Glomerular endothelial cell (primary cell): ENCODE measurements around the gene NOS1AP. TPM values are rescaled to one million over a fixed set of nuclear protein-coding genes. Genes with fewer than 3 reads are reported as not detected.

Experiments
- DNase-seq: peaks from one replicate; pipeline ENCODE4 v3.0.0-alpha.2; 2011; ENCODE audit warnings: low read depth, low spot score; ENCODE audit errors: extremely low read depth
- total RNA-seq: library from RNA; depleted of rRNA; stranded (reverse); fragments of >200 nt; gene quantifications from 2 replicates; pipeline ENCODE4 v1.2.3, GENCODE V29; 2015

Gene NOS1AP
- total RNA-seq, 1 donor from 2014 or later, result 2.0 TPM

DNA sequence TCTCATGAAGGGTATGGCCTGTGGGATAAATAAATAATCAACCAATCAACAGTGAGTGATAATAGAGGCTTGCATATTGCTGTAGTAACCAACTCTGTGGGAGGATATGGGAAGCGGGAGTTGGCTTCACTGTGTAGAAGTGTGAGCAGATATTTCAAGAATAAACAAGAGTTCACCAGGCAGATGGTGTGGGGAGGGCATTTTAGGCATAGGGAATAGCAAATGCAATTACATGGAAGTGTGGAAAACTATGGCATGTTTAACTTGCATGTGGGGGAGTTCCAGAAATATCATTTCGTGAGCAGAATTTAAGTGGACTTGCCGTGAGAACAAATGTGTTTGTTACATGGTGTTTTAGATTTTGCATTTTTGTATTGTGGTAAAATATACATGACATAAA, 211.9 kb downstream of the NOS1AP start:
- no peak for DNase-seq

DNA sequence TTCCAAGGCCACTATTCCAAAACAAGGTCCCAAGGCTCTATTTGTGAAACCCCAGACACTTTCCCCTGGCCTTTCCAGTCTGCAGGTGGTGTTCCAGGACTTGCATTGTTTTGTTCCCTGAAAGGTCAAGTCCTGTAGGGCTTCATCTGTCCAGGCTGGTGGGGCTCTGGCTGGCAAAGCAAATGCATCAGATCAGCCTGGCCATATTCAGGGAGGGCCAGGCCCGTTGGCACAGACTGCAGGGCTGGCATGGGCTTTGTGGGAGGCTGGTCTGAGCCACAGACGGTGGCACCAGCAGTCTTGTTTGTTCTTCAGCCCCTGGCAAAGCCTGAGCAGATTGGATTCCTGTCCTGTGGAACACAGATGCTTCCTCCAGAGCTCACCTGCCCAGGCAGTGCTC, 214.2 kb downstream of the NOS1AP start:
- DNase-seq, result no peak

DNA sequence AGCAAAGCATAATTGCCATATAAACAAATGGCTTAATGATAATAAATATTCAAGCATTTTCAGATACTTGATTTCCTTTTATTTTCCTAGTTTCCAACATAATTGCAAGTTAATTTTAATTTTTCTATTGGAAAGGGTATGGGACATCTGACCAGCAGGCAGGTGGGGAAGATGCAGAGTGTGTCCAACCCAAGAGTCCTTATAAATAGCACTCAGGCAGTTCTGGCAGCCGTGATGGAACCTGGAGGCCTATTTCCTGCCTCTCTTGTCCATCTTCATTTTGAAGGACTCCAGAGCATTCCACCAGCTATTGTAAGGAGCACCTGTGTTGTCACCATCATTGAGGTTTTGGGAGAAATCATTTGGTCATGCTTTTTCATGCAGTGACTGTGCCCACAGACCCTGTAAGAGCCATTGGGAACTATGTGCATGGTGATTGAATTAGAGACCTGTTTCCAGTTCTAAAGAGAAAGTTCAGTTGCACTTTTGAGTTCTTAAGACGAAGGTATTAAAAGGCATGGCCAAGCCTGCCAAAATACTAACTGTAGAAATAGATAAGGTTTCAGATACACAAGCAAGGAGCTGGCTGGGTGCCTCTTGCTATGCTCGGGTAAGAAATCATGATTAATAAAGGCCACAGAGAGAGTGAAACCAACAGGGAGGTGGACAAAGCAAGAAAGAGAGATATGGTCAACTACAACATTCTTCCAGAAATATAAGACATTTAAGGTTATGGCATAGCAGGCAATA, 214.9 kb downstream of the NOS1AP start:
- DNase-seq, result no peak

DNA sequence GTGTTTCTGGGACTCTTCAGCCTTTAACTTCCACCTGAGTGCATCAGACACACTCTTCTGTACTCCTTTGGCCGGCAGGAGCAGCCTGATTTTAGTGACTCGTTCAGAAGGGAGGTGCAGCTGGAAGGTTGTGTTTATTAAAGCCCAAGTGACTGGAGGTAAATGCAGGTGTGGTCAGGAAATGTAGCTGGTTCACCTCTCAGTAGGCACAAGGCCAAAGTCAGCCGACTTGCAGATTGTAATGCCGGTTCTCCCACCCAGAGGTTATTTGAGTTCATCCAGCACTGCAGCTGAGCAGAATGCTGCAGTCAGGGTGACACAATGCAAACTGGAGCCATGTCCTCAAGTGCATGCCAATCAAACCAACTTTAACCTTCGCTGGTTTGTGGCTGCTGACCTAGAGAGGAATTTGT, 215.7 kb downstream of the NOS1AP start:
- DNase-seq, result no peak

DNA sequence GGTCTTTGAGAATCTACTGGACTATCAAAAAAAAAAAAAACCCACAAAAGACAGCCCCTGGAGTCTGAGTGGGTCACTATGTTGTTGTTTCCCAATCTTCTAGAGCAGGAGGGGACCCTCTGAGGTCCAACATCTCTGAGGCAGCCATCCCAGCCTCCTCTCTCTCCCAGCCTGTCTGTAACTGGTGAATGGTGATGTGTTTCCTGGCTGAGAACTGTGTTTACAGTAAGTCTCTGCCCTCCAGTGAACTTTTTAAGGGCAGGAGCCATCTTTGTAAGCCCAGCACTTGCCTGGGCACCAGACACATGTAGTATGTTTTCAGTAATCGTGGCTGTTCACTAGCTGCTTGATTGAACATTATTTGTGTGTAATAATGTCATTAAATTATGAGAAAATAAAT, 221.5 kb downstream of the NOS1AP start:
- DNase-seq, result no peak

DNA sequence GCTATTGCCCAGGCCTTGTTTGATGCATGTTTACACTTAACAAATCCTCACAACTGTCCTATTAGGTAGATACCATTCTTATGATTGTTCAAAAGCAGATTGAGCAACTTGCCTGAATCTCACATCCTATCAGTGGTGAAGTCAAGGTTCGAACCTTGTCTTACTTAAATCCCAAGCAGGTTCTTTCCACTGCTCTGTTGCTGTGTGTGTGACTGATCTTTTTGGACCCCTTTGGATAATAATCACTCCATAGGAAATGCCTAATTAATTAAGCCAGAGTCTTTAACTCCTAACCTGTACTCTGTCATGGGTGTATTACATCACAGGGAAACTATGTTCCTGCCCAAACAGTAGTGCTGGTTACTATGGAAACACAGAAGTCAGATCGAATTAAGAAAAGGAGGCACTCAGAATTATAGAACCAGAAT, 222.9 kb downstream of the NOS1AP start:
- no peak for DNase-seq

DNA sequence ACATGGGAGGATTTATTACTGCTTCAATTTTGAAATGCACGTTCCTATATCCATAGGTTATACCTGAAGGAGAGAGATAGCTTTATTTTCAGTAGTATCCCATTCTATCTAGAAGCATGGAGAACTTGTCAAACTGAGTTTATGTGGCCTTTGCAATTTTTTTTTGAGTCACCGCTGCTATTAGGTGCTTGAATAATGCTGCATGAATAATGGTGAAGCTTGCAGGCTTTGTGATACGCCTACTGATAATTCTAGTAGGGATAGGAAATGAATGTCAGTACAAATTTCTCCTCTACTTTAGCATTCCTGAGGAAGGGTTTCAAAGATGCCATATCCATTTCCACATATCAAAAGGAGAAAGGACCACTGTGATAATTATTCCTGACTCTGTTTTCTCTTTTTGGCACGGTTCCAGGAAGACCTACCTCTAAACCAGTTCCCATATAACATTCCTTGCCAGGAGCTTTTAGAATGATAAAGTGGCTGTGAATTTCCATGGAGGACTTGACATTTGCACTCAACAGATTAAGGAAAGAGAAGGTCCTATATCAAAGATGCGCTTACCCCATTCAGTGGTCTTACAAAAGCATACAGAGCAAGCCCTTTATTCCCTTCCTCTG, 223.7 kb downstream of the NOS1AP start:
- DNase-seq, result no peak

DNA sequence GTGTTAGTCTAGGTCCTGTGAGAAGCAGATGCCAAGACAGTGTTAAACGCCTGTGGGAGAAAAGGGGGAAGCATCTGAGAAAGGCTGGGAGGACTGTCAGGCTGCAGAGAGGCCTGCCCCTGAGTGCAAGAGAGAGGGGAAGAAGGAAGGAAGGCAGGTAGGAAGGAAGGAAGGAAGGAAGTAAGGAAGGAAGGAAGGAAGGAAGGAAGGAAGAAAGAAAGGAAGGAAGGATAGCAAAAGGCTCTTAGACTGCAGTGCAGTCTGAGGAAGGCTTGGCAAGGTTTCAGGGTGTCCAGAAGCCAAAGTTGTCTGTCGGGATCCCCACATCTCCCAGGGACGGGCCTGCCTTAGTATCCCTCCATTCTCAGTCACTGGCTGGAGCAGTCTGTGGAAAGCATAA, 224.5 kb downstream of the NOS1AP start:
- no peak for DNase-seq

DNA sequence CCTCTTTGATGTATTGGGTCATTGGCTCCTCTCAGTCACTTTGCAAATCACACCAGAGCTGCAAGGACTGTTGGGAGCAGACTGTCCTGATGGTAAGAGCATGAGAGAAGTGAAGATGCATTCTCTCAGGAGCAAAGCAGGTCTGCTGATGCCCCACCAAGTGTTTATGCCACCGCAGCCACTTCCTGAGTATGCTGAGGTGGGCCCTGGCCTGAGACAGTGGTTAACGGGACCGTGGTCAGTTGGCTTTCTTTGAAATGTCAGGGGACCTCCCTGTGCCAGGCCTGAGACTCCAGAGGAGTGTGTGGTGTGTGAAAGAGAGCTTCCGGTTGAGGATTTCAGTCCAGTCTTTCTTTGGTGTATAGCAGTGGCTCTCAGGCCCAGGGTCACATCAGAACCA, 227.7 kb downstream of the NOS1AP start:
- DNase-seq, result no peak

DNA sequence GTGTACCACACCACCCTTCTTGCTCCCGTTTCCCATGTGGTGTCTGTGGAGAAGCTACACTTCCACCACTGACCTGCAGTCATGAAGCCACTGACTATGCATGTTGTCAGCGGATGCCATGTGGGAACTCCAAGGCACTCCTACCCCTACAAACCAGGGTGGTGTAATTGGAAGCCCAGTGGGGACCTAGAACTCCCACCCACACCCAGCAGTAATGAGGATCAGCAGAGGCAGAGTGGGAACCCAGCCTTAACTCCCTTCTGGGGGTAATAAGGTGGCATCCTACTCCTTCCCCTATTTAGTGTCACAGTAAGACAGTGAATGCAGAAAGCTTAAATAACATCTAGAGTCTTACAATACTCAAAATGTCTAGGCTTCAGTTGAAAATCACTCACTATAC, 228.8 kb downstream of the NOS1AP start:
- no peak for DNase-seq

DNA sequence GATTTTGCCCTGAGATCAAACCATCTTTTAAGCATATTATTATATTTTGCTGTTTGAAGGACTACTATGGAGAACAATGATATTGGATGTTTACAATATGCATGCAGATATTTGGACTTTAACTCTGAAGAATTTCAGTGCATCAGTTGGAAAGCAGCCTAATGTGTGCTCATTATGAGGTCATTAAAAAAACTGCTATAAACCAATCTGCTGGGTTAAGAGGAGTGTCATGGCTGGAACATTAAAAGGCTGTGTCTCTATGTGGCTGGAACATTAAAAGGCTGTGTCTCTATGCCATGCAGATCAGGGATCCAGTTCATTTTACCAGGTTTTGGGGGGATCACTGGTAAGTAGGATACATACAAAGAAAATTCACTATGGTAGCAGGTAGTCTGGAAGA, 229.5 kb downstream of the NOS1AP start:
- DNase-seq, result no peak

DNA sequence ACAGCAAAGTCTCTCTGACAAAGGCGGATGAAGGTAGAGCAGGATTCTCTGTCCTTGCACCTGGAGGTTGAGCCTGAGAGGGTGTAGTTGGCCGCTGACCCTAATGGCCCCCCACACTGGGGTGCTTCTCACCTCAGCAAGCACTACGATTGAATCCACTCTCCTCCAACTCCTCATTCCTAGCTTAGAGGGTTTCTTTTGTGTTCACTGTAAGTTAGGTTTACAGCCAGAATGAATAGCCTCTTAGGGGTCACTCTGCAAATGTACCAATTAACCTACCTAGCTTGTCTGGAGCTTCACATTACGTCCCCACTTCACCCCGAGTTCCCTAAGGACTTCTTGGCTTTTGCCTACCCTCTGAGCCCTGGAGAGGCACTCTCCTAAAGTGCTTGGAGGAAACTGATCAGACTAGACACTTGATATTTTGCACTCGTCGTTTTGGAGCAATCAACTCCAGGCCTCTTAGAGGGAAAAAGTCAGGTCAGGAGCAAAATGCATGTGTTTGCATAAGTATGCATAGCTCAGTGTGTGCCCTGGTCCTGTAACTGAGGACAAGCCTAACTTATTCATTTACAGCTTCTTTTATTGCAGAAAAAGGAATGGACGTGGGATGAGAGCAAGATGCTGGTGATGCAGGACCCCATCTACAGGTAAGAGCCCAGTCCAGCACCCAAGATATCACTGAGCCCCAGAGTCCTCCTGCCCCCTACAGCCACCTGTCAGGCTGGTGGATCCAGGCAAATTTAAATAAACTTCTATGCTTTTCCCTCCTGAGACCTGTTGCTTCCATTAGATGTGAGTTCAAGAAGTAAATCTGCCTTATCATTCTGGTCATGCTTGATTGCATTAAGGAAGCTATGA, 230.8 kb downstream of the NOS1AP start:
- no peak for DNase-seq

DNA sequence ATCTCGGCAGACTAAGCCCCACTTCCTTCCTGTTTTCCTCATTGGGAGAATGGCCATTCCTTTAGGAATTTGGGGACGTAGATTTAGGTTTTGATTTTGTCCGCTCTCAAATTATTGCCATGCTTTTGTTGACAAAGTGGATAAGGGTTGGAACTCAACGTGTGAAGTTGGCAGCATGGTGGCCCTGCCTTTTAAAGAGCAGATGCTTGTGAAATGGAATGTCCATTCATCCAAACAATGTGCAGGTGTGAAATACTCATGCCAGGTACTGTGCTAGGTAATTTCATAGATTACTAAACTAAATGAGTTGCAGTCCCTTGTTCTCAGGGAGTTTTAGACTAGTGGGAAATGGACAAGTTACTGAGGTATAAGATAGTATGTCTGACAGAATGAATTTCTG, 232.2 kb downstream of the NOS1AP start:
- no peak for DNase-seq

DNA sequence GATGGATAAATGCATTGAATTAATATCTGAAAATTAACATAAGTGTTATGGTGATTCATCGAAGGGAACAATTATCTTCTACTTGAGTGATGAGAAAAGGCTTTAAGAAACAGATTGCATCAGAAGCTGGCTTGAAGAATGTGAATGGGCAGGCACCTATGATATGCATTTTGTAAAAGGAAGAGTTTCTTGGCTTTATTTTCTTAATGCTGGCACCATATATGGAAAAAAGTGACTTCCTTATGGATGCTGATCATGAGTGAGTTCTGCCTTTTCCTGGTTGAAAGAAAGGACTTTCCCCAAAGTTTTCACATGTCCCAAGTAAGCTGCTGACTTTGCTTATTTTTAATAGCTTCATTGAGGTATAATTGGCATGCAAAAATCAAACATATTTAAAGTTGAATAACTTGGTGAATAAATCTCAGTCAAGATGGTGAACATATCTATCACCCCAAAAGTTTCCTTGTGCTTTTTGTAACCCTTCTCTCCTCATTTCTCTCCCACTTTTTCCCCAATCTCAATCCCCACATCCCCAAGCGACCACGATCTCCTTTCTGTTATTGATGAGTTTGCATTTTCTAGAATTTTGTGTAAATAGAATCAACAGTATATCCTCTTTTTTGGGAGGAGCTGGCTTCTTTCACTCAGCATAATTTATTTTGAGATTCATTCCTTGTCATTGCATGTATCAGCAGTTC, 233.0 kb downstream of the NOS1AP start:
- DNase-seq, result no peak

DNA sequence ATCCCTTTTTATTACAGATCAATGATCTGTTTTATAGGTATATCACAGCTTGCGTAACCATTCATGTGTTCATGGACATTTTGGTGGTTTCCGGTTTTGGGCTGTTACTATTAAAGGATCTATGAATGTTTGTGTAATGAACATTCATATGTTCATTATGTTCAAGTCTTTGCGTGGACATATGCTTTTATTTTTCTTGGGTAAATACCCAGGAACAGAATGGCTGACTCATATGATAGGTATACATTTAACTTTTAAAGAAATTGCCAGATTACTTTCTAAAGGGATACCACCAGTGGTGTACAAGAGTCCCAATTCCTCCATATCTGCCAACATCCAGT, 233.5 kb downstream of the NOS1AP start:
- no peak for DNase-seq

DNA sequence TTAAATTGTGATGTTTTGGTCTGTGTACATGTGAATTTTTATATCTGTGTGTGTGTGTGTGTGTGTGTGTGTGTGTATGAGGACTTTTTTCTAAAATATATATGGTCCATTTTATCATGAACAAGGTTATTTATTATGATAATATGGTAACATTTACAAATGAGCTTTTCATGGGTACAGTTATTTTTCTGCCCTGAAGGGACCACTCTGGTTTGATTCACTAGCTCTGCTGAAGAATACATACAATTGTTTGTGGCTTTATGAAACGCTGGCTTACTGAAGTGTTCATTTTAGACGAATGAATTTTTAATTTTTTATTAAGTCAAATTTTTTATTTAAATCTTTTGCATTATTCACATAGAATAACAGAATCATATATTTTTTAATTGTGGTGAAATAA, 235.2 kb downstream of the NOS1AP start:
- DNase-seq, result no peak

DNA sequence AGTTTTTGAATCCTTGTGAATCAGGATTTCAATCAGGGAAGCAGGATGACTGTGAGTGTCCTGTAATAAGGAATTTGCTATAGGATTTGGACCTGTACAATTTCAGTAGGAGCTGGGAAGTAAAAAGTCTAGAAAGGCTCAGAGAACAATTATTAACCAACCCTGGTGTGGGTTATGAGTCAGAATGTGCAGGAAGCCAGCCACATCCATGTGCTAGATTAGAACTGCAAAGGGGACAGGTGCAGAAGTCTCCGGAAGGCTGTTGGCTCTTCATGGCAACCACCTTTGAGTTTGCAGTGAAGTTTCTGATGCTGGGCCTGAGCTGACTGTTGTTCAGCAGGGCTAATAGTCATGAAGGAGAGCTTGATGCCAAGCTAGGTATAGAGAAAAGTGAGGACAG, 236.5 kb downstream of the NOS1AP start:
- DNase-seq, result peak; percentile 45

DNA sequence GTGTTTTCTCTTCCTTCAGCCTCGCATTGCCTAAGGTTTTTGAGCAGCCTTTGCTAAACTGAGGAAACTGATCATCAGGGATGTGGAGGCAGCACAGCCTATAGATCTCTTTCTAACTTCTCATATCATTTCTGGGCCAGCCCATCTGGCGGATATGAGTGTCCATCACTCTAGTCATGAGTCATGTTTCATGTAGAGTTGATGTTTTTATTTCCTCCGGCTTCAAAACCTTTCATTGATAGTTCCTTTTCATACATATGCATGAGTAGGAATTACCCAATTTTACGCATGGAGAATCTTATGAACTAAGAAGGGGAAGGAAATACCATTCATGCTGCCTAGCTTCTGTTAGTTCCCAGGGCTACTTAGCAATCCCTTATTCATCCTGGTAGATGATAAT, 240.8 kb downstream of the NOS1AP start:
- DNase-seq, result peak; percentile 36

DNA sequence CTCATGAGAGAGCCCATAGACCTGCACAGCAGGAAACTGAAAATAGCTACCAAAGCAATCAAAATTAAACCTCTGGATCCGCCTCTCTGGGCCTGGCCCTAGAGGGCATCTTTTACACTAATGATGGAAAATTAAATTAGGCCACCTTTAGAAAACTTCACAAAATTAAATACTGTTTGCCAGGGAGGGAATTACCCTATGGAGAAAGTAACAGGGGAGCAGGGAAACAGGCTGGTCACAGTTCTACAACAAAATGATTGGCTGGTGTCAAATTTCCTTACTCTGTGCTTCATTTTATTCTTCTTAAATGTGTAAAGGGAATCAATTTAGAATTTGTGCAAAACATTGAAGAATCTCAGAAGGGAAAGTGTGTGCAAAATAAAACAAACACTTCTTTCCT, 244.7 kb downstream of the NOS1AP start:
- no peak for DNase-seq

DNA sequence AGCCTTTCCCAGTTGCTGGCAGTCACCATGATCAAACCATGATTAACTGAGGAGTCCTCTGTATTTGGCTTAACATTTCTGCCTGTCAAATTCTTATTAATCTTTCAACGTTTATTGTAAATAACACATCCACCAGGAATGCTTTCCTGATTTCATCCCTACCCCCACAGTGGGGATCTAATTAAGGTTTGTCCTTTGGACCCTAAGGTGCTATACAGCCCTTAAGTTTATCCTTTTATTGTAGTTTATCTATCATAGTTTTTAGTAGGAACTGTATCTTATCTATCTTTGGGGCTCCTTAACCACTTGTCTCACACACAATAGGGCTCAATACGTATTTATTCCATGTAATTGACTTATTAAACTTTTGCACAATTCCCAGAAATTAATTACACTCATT, 246.2 kb downstream of the NOS1AP start:
- DNase-seq, result no peak

DNA sequence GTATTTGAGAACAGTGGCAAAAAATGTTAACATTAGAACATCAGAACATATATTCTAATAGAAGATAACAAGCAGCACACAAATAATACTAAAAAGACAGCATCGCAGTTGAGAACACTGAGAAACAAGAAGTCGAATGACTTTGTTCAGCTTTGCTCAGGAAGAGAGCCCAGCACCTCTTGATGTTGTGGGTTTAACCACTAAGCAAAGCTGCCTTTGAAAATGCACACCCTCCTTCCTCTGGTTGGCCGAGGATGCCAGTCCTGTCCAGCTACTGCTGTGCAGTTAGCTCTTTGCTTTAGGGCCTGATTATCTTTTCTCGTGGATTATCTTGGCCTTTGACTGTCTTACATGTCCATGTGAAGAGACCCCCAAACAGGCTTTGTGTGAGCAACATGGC, 246.7 kb downstream of the NOS1AP start:
- DNase-seq, result no peak
